ENCODE results near the gene USP17L27.
"Not testable (repeated sequence)": the region's sequence is repeated elsewhere in the genome, so short reads cannot be mapped to it uniquely, and the experiment has no call there.

Gene USP17L27, protein sequence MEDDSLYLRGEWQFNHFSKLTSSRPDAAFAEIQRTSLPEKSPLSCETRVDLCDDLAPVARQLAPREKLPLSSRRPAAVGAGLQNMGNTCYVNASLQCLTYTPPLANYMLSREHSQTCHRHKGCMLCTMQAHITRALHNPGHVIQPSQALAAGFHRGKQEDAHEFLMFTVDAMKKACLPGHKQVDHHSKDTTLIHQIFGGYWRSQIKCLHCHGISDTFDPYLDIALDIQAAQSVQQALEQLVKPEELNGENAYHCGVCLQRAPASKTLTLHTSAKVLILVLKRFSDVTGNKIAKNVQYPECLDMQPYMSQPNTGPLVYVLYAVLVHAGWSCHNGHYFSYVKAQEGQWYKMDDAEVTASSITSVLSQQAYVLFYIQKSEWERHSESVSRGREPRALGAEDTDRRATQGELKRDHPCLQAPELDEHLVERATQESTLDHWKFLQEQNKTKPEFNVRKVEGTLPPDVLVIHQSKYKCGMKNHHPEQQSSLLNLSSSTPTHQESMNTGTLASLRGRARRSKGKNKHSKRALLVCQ

DNA sequence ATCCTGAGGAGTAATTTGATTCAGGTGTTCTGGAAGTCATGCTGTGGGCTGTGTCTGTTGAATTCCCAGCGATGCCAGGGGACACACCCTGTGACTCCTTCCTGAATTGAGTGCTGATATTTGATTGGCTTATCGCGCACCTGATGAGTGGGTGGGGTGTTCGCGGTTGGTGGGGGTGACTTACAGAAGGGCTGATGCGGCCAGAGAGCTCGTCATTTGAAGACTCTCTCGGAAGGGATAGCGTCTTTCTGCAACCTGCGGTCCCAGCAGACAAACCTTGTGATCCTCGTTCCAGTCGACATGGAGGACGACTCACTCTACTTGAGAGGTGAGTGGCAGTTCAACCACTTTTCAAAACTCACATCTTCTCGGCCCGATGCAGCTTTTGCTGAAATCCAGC is at the start of gene USP17L27:
TSS of gene USP17L27 (plus strand) at position 301 of the 400 bp plus-strand sequence. CDS start at position 301, 0 bp downstream.
- DNase-seq (ENCODE audit: low read depth) = not testable (repeated sequence)

- not testable (repeated sequence) for DNase-seq (ENCODE audit: low read depth)
Measured at GRCh38 chr4:9324191-9324590, 19.8 kb upstream of the USP17L27 start.

GRCh38 chr4:9324865-9325264 is 19.1 kb upstream of the USP17L27 start, which contains the start of gene USP17L24:
Gene USP17L24, plus strand, starts transcription at chr4:9325165. Its CDS starts 0 bp downstream, at chr4:9325165.
- not testable (repeated sequence) for DNase-seq (ENCODE audit: low read depth)

DNA sequence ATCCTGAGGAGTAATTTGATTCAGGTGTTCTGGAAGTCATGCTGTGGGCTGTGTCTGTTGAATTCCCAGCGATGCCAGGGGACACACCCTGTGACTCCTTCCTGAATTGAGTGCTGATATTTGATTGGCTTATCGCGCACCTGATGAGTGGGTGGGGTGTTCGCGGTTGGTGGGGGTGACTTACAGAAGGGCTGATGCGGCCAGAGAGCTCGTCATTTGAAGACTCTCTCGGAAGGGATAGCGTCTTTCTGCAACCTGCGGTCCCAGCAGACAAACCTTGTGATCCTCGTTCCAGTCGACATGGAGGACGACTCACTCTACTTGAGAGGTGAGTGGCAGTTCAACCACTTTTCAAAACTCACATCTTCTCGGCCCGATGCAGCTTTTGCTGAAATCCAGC is 14.3 kb upstream of the USP17L27 start, which contains the start of gene USP17L25:
TSS of gene USP17L25 (plus strand) at position 301 of the 400 bp plus-strand sequence. CDS start at position 301, 0 bp downstream.
- DNase-seq (ENCODE audit: low read depth) = not testable (repeated sequence)

DNA sequence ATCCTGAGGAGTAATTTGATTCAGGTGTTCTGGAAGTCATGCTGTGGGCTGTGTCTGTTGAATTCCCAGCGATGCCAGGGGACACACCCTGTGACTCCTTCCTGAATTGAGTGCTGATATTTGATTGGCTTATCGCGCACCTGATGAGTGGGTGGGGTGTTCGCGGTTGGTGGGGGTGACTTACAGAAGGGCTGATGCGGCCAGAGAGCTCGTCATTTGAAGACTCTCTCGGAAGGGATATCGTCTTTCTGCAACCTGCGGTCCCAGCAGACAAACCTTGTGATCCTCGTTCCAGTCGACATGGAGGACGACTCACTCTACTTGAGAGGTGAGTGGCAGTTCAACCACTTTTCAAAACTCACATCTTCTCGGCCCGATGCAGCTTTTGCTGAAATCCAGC is 9.6 kb upstream of the USP17L27 start, which contains the start of gene USP17L26:
TSS of gene USP17L26 (plus strand) at position 301 of the 400 bp plus-strand sequence. CDS start at position 301, 0 bp downstream.
- not testable (repeated sequence) for DNase-seq (ENCODE audit: low read depth)

GRCh38 chr4:9339103-9339502 is 4.8 kb upstream of the USP17L27 start, which contains the start of gene USP17L5:
Gene USP17L5, plus strand, starts transcription at chr4:9339403. Its CDS starts 0 bp downstream, at chr4:9339403.
- DNase-seq (ENCODE audit: low read depth) = not testable (repeated sequence)

DNA sequence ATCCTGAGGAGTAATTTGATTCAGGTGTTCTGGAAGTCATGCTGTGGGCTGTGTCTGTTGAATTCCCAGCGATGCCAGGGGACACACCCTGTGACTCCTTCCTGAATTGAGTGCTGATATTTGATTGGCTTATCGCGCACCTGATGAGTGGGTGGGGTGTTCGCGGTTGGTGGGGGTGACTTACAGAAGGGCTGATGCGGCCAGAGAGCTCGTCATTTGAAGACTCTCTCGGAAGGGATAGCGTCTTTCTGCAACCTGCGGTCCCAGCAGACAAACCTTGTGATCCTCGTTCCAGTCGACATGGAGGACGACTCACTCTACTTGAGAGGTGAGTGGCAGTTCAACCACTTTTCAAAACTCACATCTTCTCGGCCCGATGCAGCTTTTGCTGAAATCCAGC is 4.6 kb downstream of the USP17L27 start, which contains the start of gene USP17L28:
TSS of gene USP17L28 (plus strand) at position 301 of the 400 bp plus-strand sequence. CDS start at position 301, 0 bp downstream.
- not testable (repeated sequence) for DNase-seq (ENCODE audit: low read depth)

GRCh38 chr4:9350866-9351265 is 6.9 kb downstream of the USP17L27 start:
- DNase-seq (ENCODE audit: low read depth) = not testable (repeated sequence)

DNA sequence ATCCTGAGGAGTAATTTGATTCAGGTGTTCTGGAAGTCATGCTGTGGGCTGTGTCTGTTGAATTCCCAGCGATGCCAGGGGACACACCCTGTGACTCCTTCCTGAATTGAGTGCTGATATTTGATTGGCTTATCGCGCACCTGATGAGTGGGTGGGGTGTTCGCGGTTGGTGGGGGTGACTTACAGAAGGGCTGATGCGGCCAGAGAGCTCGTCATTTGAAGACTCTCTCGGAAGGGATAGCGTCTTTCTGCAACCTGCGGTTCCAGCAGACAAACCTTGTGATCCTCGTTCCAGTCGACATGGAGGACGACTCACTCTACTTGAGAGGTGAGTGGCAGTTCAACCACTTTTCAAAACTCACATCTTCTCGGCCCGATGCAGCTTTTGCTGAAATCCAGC is 9.4 kb downstream of the USP17L27 start, which contains the start of gene USP17L29:
TSS of gene USP17L29 (plus strand) at position 301 of the 400 bp plus-strand sequence. CDS start at position 301, 0 bp downstream.
- DNase-seq (ENCODE audit: low read depth) = not testable (repeated sequence)

DNA sequence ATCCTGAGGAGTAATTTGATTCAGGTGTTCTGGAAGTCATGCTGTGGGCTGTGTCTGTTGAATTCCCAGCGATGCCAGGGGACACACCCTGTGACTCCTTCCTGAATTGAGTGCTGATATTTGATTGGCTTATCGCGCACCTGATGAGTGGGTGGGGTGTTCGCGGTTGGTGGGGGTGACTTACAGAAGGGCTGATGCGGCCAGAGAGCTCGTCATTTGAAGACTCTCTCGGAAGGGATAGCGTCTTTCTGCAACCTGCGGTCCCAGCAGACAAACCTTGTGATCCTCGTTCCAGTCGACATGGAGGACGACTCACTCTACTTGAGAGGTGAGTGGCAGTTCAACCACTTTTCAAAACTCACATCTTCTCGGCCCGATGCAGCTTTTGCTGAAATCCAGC is 18.9 kb downstream of the USP17L27 start, which contains the start of gene USP17L30:
TSS of gene USP17L30 (plus strand) at position 301 of the 400 bp plus-strand sequence. CDS start at position 301, 0 bp downstream.
- not testable (repeated sequence) for DNase-seq (ENCODE audit: low read depth)

DNA sequence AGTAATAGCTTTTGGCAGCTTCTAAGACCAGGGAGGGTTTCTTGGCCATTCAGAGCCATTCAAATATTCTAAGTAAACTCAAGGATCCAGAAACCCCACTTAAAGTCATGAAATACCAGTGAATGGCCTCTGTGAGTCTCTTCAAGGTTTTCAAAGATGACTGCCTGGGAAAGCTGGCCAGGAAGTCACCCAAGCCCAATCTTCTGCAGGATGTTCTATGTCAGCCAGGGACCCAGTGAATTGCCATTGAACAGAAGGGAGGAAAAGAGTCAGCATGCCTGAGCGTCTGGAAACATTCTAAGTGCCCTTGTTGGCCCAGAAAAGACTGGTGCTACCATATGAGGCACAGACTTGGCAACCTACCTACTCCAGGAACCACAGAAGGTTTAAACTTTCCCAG is 35.9 kb downstream of the USP17L27 start:
- DNase-seq (ENCODE audit: low read depth) = not testable (repeated sequence)

DNA sequence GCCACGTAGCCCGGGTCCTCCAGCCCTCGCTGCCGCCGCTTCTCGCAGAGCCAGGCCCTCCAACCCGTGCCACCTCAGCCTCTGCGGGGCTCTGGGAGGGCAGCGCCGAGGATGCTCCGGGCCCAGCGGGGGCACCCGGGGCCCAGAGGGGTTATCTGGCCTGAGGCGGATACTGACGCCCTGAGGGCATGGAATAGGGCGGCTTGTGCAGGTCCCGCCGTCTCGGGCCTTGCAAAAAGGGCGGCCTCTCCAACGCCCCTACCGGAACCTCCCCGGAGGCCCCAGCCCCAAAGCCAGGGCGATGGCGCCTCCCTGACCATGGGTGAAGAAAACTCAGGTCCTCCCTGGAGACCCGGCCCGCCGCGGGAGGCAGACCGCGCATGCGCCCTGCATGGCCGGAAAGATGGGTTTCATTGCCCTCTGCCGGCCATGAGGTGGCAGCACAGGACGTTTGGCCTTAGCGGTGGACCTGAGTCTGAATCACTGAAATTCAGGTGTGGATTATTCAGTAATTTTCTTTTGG is 37.1 kb downstream of the USP17L27 start:
- peak; percentile 10 for DNase-seq (ENCODE audit: low read depth)

DNA sequence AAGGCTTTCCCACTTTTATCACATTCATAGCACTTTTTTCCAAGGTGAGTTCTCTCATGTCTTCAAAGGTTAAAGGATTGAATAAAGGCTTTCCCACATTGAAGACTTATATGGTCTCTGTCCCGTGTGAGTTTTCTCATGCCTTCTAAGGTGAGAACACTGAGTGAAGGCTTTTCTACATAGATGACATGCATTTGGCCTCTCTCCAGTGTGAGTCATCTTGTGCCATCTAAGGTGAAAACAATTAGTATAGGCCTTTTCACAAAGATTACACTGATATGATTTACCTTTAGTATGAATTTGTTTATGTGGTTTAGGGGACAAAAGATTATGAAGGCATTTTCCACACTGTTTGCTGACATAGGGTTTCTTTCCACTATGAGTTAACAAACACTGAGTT is 40.2 kb downstream of the USP17L27 start:
- DNase-seq (ENCODE audit: low read depth) = no peak

DNA sequence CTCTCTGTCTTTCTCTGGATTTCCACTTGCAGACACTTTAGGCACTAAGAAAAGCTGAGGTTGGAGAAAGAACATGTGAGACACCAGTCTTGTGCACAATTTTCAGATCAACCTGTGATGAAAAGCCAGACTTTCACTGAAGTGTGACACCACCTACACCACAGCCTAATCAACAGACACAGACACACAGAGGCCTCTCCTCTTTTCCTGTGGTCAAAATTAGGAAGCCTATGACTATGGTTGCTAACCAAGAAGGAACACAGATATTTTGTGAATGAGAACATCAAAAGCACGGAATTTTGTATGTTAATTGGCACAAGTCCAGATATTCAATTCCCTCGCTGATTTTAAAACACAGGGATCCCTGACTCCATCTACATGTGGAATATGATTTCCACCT is 45.1 kb downstream of the USP17L27 start:
- DNase-seq (ENCODE audit: low read depth) = not testable (repeated sequence)

Data from stimulated activated CD8-positive, alpha-beta memory T cell treated with anti-CD3 and anti-CD28 coated beads, Interleukin-15, amount 100 ng/mL, for 1 hour (primary cell).